Adrenal gland (tissue), 5 donors: ENCODE data around the gene NAP1L5.

ENCODE experiments used
- CTCF ChIP-seq, 6 experiments: fragments of 450-650 bp in 4 of 6; fragments of 200-600 bp in 2 of 6; sonication (generic) in 1 of 6; IDR thresholded peaks; 1 replicate in 5 of 6; 2 replicates in 1 of 6; pipeline versions ENCODE4 v1.5.1 to v1.8.0; 2016 to 2021; ENCODE audit warnings: antibody characterized with exemption in 6 of 6, mild to moderate bottlenecking in 2 of 6, moderate library complexity in 1 of 6
- POLR2A ChIP-seq, 2 donors: fragments of 450-650 bp; IDR thresholded peaks; one replicate each; pipeline ENCODE4 v1.6.1; 2017; ENCODE audit warnings: antibody characterized with exemption in 2 of 2, mild to moderate bottlenecking in 2 of 2, moderate library complexity in 1 of 2
- donor health status: DM: no; HTN: no; CAD: no.

GRCh38 chr4:88702782-88703181, 5.2 kb upstream of the NAP1L5 start:
- no peak for TF ChIP-seq CTCF (IDR thresholded peaks at IDR 0.05)
- no peak for TF ChIP-seq POLR2A (IDR thresholded peaks at IDR 0.05)
